Measurements from ENCODE around the gene TCEANC2.

TCEANC2 gene

GRCh38 chr1:54125386-54126070 lies 72.1 kb downstream of the TCEANC2 start:
- ATAC-seq, result peak; percentile 9; the same call in 1 of the 3 replicates
- no peak for TF ChIP-seq CSRNP3 (CRISPR knock-in tag; IDR thresholded peaks at IDR 0.05)
- TF ChIP-seq ZNF8 (CRISPR knock-in tag; IDR thresholded peaks at IDR 0.05), result no peak

GRCh38 chr1:54126271-54126815 lies 72.9 kb downstream of the TCEANC2 start:
- TF ChIP-seq ISL1 (CRISPR knock-in tag; IDR thresholded peaks at IDR 0.05), result no peak
- TF ChIP-seq SNAI2 (CRISPR knock-in tag; IDR thresholded peaks at IDR 0.05), result no peak
- TF ChIP-seq ZNF70 (CRISPR knock-in tag; IDR thresholded peaks at IDR 0.05), result no peak
- TF ChIP-seq OSR1 (CRISPR knock-in tag; IDR thresholded peaks at IDR 0.05), result no peak
- TF ChIP-seq ESRRG (CRISPR knock-in tag; IDR thresholded peaks at IDR 0.05), result no peak
- TF ChIP-seq TOX (CRISPR knock-in tag; IDR thresholded peaks at IDR 0.05; ENCODE audit: borderline replicate concordance), result no peak
- no peak for TF ChIP-seq POU6F1 (CRISPR knock-in tag; IDR thresholded peaks at IDR 0.05; ENCODE audit: borderline replicate concordance, low read depth)
- TF ChIP-seq TSHZ2 (CRISPR knock-in tag; IDR thresholded peaks at IDR 0.05), result no peak

GRCh38 chr1:54127594-54128300 lies 74.3 kb downstream of the TCEANC2 start:
- ATAC-seq, result no peak

More at GRCh38 chr1:54126271-54126815, 72.9 kb downstream of the TCEANC2 start:
- ATAC-seq, result no peak

More at GRCh38 chr1:54127594-54128300, 74.3 kb downstream of the TCEANC2 start:
- TF ChIP-seq TSHZ2 (CRISPR knock-in tag; IDR thresholded peaks at IDR 0.05) (no peak), POU6F1 (CRISPR knock-in tag; IDR thresholded peaks at IDR 0.05; ENCODE audit: borderline replicate concordance, low read depth) (no peak), ZFP3 (CRISPR knock-in tag; IDR thresholded peaks at IDR 0.05) (no peak)

Data from SK-N-SH treated with all-trans-retinoic acid at 6 μM for 48 hours (cell line).